GM12873 (cell line): ENCODE results near the gene CRIP2.
A peak's percentile ranks its signal among the peaks of the same experiment; 100 is the strongest.

Experiments
- CTCF ChIP-seq: IDR thresholded peaks from 2 replicates; pipeline ENCODE4 v1.5.1; 2012; ENCODE audit warnings: low read depth, mild to moderate bottlenecking, moderate library complexity, low read length, control low read depth; ENCODE audit not compliant: insufficient read depth; ENCODE audit errors: missing control alignments

CRIP2 gene

GRCh38 chr14:105480199-105480746 is 5.7 kb downstream of the CRIP2 start:
- no peak for TF ChIP-seq CTCF

- TF ChIP-seq CTCF, result peak; percentile 97
Observed at GRCh38 chr14:105480807-105481801, 6.5 kb downstream of the CRIP2 start.

GRCh38 chr14:105481886-105482457 is 7.4 kb downstream of the CRIP2 start:
- no peak for TF ChIP-seq CTCF

- no peak for TF ChIP-seq CTCF
Observed at GRCh38 chr14:105482486-105483110, 8.0 kb downstream of the CRIP2 start.

- TF ChIP-seq CTCF, result no peak
Observed at GRCh38 chr14:105483300-105484068, 8.9 kb downstream of the CRIP2 start.

GRCh38 chr14:105484069-105484996 is 9.7 kb downstream of the CRIP2 start:
- no peak for TF ChIP-seq CTCF
